ENCODE measurements around the gene GABBR2.
"Not testable (repeated sequence)": the region's sequence is repeated elsewhere in the genome, so short reads cannot be mapped to it uniquely, and the experiment has no call there.

Gene GABBR2

GRCh38 chr9:98508217-98508919 is 200.4 kb downstream of the GABBR2 start:
- DNase-seq (ENCODE audit: low read depth): not testable (repeated sequence)

- DNase-seq (ENCODE audit: low read depth): no peak
These were observed 202.2 kb downstream of the GABBR2 start for GRCh38 chr9:98506422-98507054.

- DNase-seq (ENCODE audit: low read depth): no peak
These were observed 204.1 kb downstream of the GABBR2 start for GRCh38 chr9:98504298-98505282.

GRCh38 chr9:98503867-98504266 is 204.9 kb downstream of the GABBR2 start:
- no peak for DNase-seq (ENCODE audit: low read depth)

- DNase-seq (ENCODE audit: low read depth): no peak
These were observed 205.8 kb downstream of the GABBR2 start for GRCh38 chr9:98502976-98503325.

- no peak for DNase-seq (ENCODE audit: low read depth)
These were observed 206.3 kb downstream of the GABBR2 start for GRCh38 chr9:98502311-98502975.

GRCh38 chr9:98501819-98502218 is 206.9 kb downstream of the GABBR2 start:
- no peak for DNase-seq (ENCODE audit: low read depth)

- DNase-seq (ENCODE audit: low read depth): not testable (repeated sequence)
These were observed 207.5 kb downstream of the GABBR2 start for GRCh38 chr9:98501259-98501658.

- DNase-seq (ENCODE audit: low read depth): no peak
These were observed 208.3 kb downstream of the GABBR2 start for GRCh38 chr9:98500337-98500919.

- no peak for DNase-seq (ENCODE audit: low read depth)
These were observed 213.2 kb downstream of the GABBR2 start for GRCh38 chr9:98495530-98495929.

GRCh38 chr9:98494852-98495251 is 213.9 kb downstream of the GABBR2 start:
- DNase-seq (ENCODE audit: low read depth): no peak

GRCh38 chr9:98491828-98492227 is 216.9 kb downstream of the GABBR2 start:
- DNase-seq (ENCODE audit: low read depth): no peak

- DNase-seq (ENCODE audit: low read depth): no peak
These were observed 217.5 kb downstream of the GABBR2 start for GRCh38 chr9:98491231-98491651.

GRCh38 chr9:98488571-98489312 is 220.0 kb downstream of the GABBR2 start:
- no peak for DNase-seq (ENCODE audit: low read depth)

GRCh38 chr9:98485706-98486105 is 223.0 kb downstream of the GABBR2 start:
- DNase-seq (ENCODE audit: low read depth): no peak

- no peak for DNase-seq (ENCODE audit: low read depth)
These were observed 224.6 kb downstream of the GABBR2 start for GRCh38 chr9:98484162-98484561.

GRCh38 chr9:98482226-98482625 is 226.5 kb downstream of the GABBR2 start:
- no peak for DNase-seq (ENCODE audit: low read depth)

GRCh38 chr9:98481676-98482075 is 227.1 kb downstream of the GABBR2 start:
- DNase-seq (ENCODE audit: low read depth): no peak

- DNase-seq (ENCODE audit: low read depth): no peak
These were observed 228.5 kb downstream of the GABBR2 start for GRCh38 chr9:98479967-98480847.

GRCh38 chr9:98479449-98479848 is 229.3 kb downstream of the GABBR2 start:
- DNase-seq (ENCODE audit: low read depth): no peak
